HCT116 (cell line): ENCODE data around the gene CELF2. TPM values are rescaled to one million over a fixed set of nuclear protein-coding genes. Genes with fewer than 3 reads are reported as not detected.

Experiments used
- ATAC-seq: fragments of 200-7000 bp; cut with Tn5 transposase; 2 replicates; pipeline ENCODE4 v1.9.1; 2020; ENCODE audit warnings: mild to moderate bottlenecking, moderate library complexity
- BruUV-seq: library from RNA; stranded (reverse); fragments of 400-500 nt; replicated peaks from 2 replicates; lab custom pipeline; 2021; lab: Mats Ljungman, UMichigan
- CTCF ChIA-PET: fragments of 300-600 bp; sonication (Branson Sonifier 250); formaldehyde crosslinking; loops from one replicate; lab custom pipeline; 2021; ENCODE audit warnings: antibody characterized with exemption; lab: Charles Lee
- POLR2A ChIA-PET: fragments of 300-600, 350-600 bp; sonication (Branson Sonifier 250); formaldehyde crosslinking; loops from one replicate; lab custom pipeline; 2021; ENCODE audit warnings: antibody characterized with exemption; lab: Charles Lee
- RAD21 ChIA-PET, 2 experiments: fragments of 300-600 bp; sonication (Branson Sonifier 250); formaldehyde crosslinking; loops; one replicate each; lab custom pipeline; 2023; ENCODE audit warnings: low total read pairs in 2 of 2; ENCODE audit not compliant: uncharacterized antibody in 2 of 2, unreplicated experiment in 2 of 2, low non-redundant PET in 1 of 2; lab: Charles Lee
- DNase-seq: peaks from one replicate; pipeline ENCODE4 v3.0.0-alpha.2; 2010; ENCODE audit warnings: low read depth, low spot score
- H2AFZ ChIP-seq: fragments of 200-600 bp; shearing (Covaris generic), sonication (generic); 2 replicates; pipeline ENCODE4 v1.6.1; 2017; ENCODE audit warnings: low read depth, mixed run types, mixed read lengths, antibody characterized with exemption, low read length; ENCODE audit not compliant: poor library complexity, severe bottlenecking
- H3K27ac ChIP-seq: 2 replicates; pipeline ENCODE4 v1.5.1; 2012; ENCODE audit warnings: low read depth, low read length
- H3K27me3 ChIP-seq: fragments of 200-600 bp; sonication (generic); 2 replicates; pipeline ENCODE4 v1.6.1; 2016; ENCODE audit warnings: mixed run types, low read length, mixed read lengths; ENCODE audit not compliant: insufficient read depth
- H3K36me3 ChIP-seq, 2 experiments: fragments of 200-500 bp in 1 of 2; fragments of 200-600 bp in 1 of 2; sonication (Bioruptor generic) in 1 of 2; sonication (generic) in 1 of 2; 2 replicates each; pipeline versions ENCODE4 v1.5.1 to v1.6.1; 2014 to 2016; ENCODE audit warnings: low read length in 2 of 2, inconsistent platforms in 1 of 2, mixed read lengths in 1 of 2, mixed run types in 1 of 2; ENCODE audit not compliant: insufficient read depth in 2 of 2, control insufficient read depth in 1 of 2
- H3K4me1 ChIP-seq, 2 experiments: fragments of 200-600 bp in 1 of 2; sonication (generic) in 1 of 2; 2 replicates each; pipeline versions ENCODE4 v1.5.1 to v1.6.1; 2012 to 2017; ENCODE audit warnings: low read length in 2 of 2, inconsistent platforms in 1 of 2, mild to moderate bottlenecking in 1 of 2, mixed read lengths in 1 of 2, mixed run types in 1 of 2, moderate library complexity in 1 of 2; ENCODE audit not compliant: insufficient read depth in 2 of 2, control insufficient read depth in 1 of 2
- H3K4me2 ChIP-seq: fragments of 200-600 bp; sonication (generic); 2 replicates; pipeline ENCODE4 v1.6.1; 2017; ENCODE audit warnings: mixed run types, low read length, mixed read lengths
- H3K4me3 ChIP-seq, 2 experiments: fragments of 200-600 bp in 1 of 2; sonication (generic) in 1 of 2; replicated peaks in 1 of 2; 2 replicates each; pipeline ENCODE4 v1.5.1; 2011 to 2016; ENCODE audit warnings: low read length in 2 of 2, control low read depth in 1 of 2, low read depth in 1 of 2, mild to moderate bottlenecking in 1 of 2, mixed read lengths in 1 of 2, mixed run types in 1 of 2
- H3K79me2 ChIP-seq: fragments of 200-600 bp; sonication (generic); 2 replicates; pipeline ENCODE4 v1.6.1; 2017; ENCODE audit warnings: mild to moderate bottlenecking, mixed run types, low read length, moderate library complexity, mixed read lengths; ENCODE audit not compliant: insufficient read depth
- H3K9ac ChIP-seq: fragments of 200-600 bp; sonication (generic); 2 replicates; pipeline ENCODE4 v1.6.1; 2016; ENCODE audit warnings: low read length, mixed read lengths
- H3K9me2 ChIP-seq: fragments of 200-600 bp; sonication (generic), shearing (Covaris generic); 2 replicates; pipeline ENCODE4 v1.6.1; 2017; ENCODE audit warnings: mixed run types, mild to moderate bottlenecking, moderate library complexity; ENCODE audit not compliant: insufficient read depth
- H3K9me3 ChIP-seq, 2 experiments: fragments of 200-500 bp in 1 of 2; fragments of 200-600 bp in 1 of 2; sonication (Bioruptor generic) in 1 of 2; sonication (generic) in 1 of 2; 2 replicates each; pipeline ENCODE4 v1.6.1; 2014 to 2017; ENCODE audit warnings: low read length in 2 of 2, mixed read lengths in 2 of 2, inconsistent platforms in 1 of 2, low read depth in 1 of 2, mild to moderate bottlenecking in 1 of 2, mixed run types in 1 of 2, moderate library complexity in 1 of 2; ENCODE audit not compliant: control insufficient read depth in 1 of 2, insufficient read depth in 1 of 2
- H4K20me1 ChIP-seq: fragments of 200-600 bp; sonication (generic), shearing (Covaris generic); 2 replicates; pipeline ENCODE4 v1.6.1; 2017; ENCODE audit warnings: mixed run types, mild to moderate bottlenecking, moderate library complexity; ENCODE audit not compliant: insufficient read depth
- CBX3 ChIP-seq: IDR thresholded peaks from 2 replicates; pipeline ENCODE4 v1.6.1; 2012; ENCODE audit warnings: low read depth
- CEBPB ChIP-seq: IDR thresholded peaks from 2 replicates; pipeline ENCODE4 v1.6.1; 2012; ENCODE audit warnings: low read depth
- ELF1 ChIP-seq: IDR thresholded peaks from 2 replicates; pipeline ENCODE4 v1.6.1; 2012; ENCODE audit warnings: low read depth, borderline replicate concordance
- EZH2phosphoT487 ChIP-seq: fragments of 200-600 bp; IDR thresholded peaks from 2 replicates; pipeline ENCODE4 v1.6.1; 2018; ENCODE audit warnings: antibody characterized with exemption, borderline replicate concordance
- MAX ChIP-seq: IDR thresholded peaks from 2 replicates; pipeline ENCODE4 v1.6.1; 2012
- RAD21 ChIP-seq: IDR thresholded peaks from 2 replicates; pipeline ENCODE4 v1.6.1; 2012; ENCODE audit warnings: low read depth, mild to moderate bottlenecking
- SIN3A ChIP-seq: IDR thresholded peaks from 2 replicates; pipeline ENCODE4 v1.6.1; 2012; ENCODE audit warnings: low read depth
- SRF ChIP-seq: IDR thresholded peaks from 2 replicates; pipeline ENCODE4 v1.6.1; 2012; ENCODE audit warnings: low read depth
- YY1 ChIP-seq: IDR thresholded peaks from 2 replicates; pipeline ENCODE4 v1.6.1; 2011; ENCODE audit warnings: low read length, low read depth, moderate library complexity, mild to moderate bottlenecking; ENCODE audit not compliant: insufficient replicate concordance; ENCODE audit errors: extremely low read depth
- ZFX ChIP-seq: fragments of 450-650 bp; IDR thresholded peaks from 2 replicates; pipeline ENCODE4 v1.6.1; 2017
- intact Hi-C: fragments of 100-400 bp; cut with micrococcal nuclease; formaldehyde crosslinking; loops from 2 replicates; pipeline ENCODE4 v1.10.0; 2022
- total RNA-seq: library from RNA; stranded (reverse); gene quantifications from one replicate; pipeline ENCODE4 v1.2.1, GENCODE V29; 2021; ENCODE audit not compliant: unreplicated experiment
- TF ChIP-seq, protein P1 (sequence below): IDR thresholded peaks from 2 replicates; pipeline ENCODE4 v1.6.1; 2012; ENCODE audit warnings: low read depth
- TF ChIP-seq, protein P2 (sequence below): IDR thresholded peaks from 2 replicates; pipeline ENCODE4 v1.6.1; 2011; ENCODE audit warnings: mild to moderate bottlenecking, low read length, moderate library complexity; ENCODE audit not compliant: insufficient replicate concordance; ENCODE audit errors: extremely low read depth

The CELF2 gene
- total RNA-seq, 1 experiment from 2014 or later: 0.66 TPM

- CTCF ChIA-PET: no interaction called here
- H3K9me3 ChIP-seq: no peaks in the 10 kb centered on the region
- BruUV-seq: no TSS peak
Observed at GRCh38 chr10:11213137-11213536, 195.5 kb downstream of the CELF2 start.

More at GRCh38 chr10:11213137-11213536, 195.5 kb downstream of the CELF2 start:
- ChIA-PET RAD21 (no interaction called here), POLR2A (no interaction called here)
- Histone ChIP-seq H3K9me2 (no peaks in the 10 kb centered on the region), H4K20me1 (no peaks in the 10 kb centered on the region), H3K4me3 (no peak overlapping the region), H3K9ac (no peak overlapping the region), H3K27ac (no peak overlapping the region), H3K27me3 (no peaks in the 10 kb centered on the region), H3K4me2 (no peak overlapping the region), H3K79me2 (no peaks in the 10 kb centered on the region), H2AFZ (no peak overlapping the region), H3K4me1 (no peaks in the 10 kb centered on the region), H3K36me3 (no peaks in the 10 kb centered on the region)
- ATAC-seq (no peak), DNase-seq (no peak)
- no peak for TF ChIP-seq ELF1
- TF ChIP-seq CBX3: no peak
- no peak for TF ChIP-seq CEBPB
- no peak for TF ChIP-seq MAX
- TF ChIP-seq, protein P1, sequence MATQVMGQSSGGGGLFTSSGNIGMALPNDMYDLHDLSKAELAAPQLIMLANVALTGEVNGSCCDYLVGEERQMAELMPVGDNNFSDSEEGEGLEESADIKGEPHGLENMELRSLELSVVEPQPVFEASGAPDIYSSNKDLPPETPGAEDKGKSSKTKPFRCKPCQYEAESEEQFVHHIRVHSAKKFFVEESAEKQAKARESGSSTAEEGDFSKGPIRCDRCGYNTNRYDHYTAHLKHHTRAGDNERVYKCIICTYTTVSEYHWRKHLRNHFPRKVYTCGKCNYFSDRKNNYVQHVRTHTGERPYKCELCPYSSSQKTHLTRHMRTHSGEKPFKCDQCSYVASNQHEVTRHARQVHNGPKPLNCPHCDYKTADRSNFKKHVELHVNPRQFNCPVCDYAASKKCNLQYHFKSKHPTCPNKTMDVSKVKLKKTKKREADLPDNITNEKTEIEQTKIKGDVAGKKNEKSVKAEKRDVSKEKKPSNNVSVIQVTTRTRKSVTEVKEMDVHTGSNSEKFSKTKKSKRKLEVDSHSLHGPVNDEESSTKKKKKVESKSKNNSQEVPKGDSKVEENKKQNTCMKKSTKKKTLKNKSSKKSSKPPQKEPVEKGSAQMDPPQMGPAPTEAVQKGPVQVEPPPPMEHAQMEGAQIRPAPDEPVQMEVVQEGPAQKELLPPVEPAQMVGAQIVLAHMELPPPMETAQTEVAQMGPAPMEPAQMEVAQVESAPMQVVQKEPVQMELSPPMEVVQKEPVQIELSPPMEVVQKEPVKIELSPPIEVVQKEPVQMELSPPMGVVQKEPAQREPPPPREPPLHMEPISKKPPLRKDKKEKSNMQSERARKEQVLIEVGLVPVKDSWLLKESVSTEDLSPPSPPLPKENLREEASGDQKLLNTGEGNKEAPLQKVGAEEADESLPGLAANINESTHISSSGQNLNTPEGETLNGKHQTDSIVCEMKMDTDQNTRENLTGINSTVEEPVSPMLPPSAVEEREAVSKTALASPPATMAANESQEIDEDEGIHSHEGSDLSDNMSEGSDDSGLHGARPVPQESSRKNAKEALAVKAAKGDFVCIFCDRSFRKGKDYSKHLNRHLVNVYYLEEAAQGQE: no peak
- TF ChIP-seq YY1: no peak
- TF ChIP-seq, protein P2, sequence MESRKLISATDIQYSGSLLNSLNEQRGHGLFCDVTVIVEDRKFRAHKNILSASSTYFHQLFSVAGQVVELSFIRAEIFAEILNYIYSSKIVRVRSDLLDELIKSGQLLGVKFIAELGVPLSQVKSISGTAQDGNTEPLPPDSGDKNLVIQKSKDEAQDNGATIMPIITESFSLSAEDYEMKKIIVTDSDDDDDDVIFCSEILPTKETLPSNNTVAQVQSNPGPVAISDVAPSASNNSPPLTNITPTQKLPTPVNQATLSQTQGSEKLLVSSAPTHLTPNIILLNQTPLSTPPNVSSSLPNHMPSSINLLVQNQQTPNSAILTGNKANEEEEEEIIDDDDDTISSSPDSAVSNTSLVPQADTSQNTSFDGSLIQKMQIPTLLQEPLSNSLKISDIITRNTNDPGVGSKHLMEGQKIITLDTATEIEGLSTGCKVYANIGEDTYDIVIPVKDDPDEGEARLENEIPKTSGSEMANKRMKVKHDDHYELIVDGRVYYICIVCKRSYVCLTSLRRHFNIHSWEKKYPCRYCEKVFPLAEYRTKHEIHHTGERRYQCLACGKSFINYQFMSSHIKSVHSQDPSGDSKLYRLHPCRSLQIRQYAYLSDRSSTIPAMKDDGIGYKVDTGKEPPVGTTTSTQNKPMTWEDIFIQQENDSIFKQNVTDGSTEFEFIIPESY: no peak
- no peak for TF ChIP-seq RAD21
- no peak for TF ChIP-seq SRF
- TF ChIP-seq SIN3A: no peak
- no peak for TF ChIP-seq EZH2phosphoT487
- TF ChIP-seq ZFX: no peak
- intact Hi-C loops: no loop called here
